ENCODE data around the gene ERG28.

Gene ERG28

DNA sequence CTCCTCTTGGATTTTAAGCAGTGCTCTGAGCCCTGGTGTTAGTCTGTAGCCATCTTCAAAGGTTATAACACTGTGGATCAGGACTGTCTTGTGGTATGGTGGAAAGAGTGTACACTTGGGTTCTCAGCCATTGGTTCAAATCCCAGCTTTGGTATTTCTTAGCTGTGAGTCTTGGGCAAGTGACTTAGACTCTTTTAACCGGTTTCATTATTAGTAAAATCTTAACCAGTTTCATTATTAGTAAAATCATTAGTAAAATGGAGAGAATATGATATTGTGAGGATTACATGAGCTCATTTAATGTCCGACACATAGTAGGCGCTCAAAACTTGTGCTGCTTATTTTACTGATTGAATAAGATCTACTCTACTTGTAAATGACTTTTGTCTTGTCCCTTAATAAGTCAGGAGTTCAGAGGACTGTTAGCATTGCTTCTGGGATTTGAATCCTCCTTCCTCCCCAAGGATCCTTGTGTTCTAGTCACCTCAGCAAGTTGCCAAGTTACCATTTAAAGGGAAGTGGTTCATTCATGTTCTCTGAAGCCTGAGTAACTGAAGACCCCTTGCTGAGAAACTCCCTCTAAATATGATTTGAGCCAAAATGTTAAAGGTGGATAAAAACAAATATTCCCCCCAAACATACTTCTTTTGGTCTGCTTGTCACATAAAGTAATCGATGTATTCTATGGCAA lies 12.8 kb upstream of the ERG28 start:
- Mint-ChIP-seq H3K27ac (peak overlapping the region; percentile 85), H3K9me3 (no peaks in the 10 kb centered on the region), H3K4me1 (peaks cover 38% of the 10 kb centered on the region), H3K4me3 (peak overlapping the region; percentile 30), H3K36me3 (peaks cover 48% of the 10 kb centered on the region)
- DNase-seq (ENCODE audit: low spot score in 2 of 2) (no peak), ATAC-seq (peak; percentile 94)

DNA sequence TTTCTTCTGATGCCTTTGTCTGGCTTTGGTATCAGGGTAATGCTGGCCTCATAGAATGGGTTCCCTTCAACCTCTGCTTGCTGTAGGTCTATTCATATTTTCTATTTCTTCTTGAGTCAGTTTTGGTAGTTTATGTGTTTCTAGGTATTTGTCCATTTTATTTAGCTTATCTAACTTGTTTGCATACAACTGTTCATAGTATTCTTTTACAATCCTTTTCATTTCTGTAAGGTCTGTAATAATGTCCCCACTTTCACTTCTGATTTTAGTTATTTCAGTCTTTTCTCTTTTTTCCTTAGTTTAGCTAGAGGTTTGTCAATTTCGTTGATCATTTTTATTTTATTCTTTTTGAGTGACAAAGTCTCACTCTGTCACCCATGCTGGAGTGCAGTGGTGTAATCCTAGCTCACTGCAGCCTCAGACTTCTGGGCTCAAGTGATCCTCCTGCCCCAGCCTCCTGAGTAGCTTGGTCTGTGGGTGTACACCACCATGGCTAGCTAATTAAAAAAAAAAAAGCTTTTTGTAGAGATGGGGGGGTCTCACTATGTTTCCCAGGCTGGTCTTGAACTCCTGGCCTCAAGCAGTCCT lies 12.0 kb upstream of the ERG28 start:
- peak overlapping the region; percentile 30 for H3K4me3 Mint-ChIP-seq
- peaks cover 38% of the 10 kb centered on the region for H3K4me1 Mint-ChIP-seq
- H3K36me3 Mint-ChIP-seq = peaks cover 47% of the 10 kb centered on the region
- DNase-seq (ENCODE audit: low spot score in 2 of 2) (no peak), ATAC-seq (peak; percentile 65)
- peak overlapping the region; percentile 85 for H3K27ac Mint-ChIP-seq
- no peaks in the 10 kb centered on the region for H3K9me3 Mint-ChIP-seq

DNA sequence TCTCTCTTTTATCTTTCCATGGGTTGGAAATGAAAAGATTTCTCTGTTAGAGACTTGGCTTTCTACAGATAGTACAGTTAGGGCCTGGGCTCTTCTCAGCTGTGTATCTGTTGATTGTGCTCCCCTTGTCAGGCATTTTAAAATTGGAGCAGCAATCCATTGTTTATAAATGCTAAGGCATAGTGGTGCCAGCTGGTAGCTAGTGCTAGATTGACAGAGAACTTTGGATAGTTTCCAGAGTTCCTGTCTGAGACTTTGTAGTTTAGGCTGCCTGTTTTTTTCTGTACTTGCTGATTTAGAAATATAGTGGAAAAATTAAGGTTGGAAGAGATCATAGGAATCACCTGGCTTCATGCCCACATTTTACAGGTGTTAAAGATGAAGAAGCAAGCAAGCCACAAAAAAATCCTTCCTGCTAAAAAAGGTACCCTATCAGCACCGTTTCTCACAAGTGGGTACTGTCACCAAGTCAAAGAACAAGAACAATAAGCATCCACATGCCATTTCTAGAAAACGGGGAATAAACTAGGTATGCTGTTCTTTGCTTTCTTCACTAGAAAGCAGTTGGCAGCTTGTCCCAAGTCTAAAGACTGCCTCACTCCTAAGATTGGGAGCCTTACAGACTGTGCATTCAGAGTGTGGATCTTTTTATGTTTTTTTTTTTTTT lies 6.6 kb upstream of the ERG28 start:
- no peaks in the 10 kb centered on the region for H3K9me3 Mint-ChIP-seq
- peaks cover 57% of the 10 kb centered on the region for H3K36me3 Mint-ChIP-seq
- no peak overlapping the region for H3K27ac Mint-ChIP-seq
- ATAC-seq (no peak), DNase-seq (ENCODE audit: low spot score in 2 of 2) (no peak)
- H3K4me1 Mint-ChIP-seq = peaks cover 8% of the 10 kb centered on the region
- no peak overlapping the region for H3K4me3 Mint-ChIP-seq

DNA sequence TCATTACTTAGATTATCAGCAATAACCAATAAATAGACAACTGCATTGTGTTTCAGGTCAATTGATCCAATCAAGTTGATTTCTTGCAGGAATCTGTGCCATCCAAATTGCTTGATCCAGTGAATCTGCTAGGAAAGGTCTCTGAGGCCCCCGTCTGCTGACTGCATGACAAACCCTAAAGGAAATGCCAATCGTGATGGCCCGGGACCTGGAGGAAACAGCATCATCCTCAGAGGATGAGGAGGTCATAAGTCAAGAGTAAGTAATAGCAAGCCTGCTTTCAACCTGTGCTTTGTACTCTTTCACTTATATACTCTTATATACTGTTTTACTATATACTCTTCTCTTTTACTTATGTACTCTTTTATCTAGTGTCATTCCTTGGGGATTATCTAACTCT lies 2.3 kb upstream of the ERG28 start:
- H3K27ac Mint-ChIP-seq = no peak overlapping the region
- peaks cover 21% of the 10 kb centered on the region for H3K4me1 Mint-ChIP-seq
- no peak for DNase-seq (ENCODE audit: low spot score in 2 of 2)
- H3K36me3 Mint-ChIP-seq = peaks cover 39% of the 10 kb centered on the region
- no peaks in the 10 kb centered on the region for H3K9me3 Mint-ChIP-seq
- ATAC-seq = no peak
- H3K4me3 Mint-ChIP-seq = peak overlapping the region; percentile 100

DNA sequence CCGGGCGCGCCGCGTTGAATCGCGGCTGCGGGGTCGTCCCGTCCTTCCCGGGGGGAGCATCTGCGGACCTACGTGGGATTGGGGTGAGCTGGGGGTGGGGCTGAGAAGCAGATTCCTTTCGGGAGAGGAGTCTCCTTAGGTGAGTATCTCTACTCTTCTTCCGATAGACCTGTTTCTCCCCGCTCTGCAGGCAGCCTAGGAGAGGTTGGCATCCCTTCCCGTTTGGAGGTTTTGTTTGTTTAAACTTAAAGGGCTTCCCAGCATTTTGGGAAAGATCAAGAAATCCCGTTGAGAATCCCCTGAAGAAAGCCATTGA lies 781 bp upstream of the ERG28 start:
- Mint-ChIP-seq H3K4me3 (peak overlapping the region; percentile 100), H3K4me1 (peaks cover 21% of the 10 kb centered on the region), H3K36me3 (peaks cover 30% of the 10 kb centered on the region), H3K9me3 (no peaks in the 10 kb centered on the region), H3K27ac (peak overlapping the region; percentile 99)
- DNase-seq (ENCODE audit: low spot score in 2 of 2) (no peak), ATAC-seq (no peak)

DNA sequence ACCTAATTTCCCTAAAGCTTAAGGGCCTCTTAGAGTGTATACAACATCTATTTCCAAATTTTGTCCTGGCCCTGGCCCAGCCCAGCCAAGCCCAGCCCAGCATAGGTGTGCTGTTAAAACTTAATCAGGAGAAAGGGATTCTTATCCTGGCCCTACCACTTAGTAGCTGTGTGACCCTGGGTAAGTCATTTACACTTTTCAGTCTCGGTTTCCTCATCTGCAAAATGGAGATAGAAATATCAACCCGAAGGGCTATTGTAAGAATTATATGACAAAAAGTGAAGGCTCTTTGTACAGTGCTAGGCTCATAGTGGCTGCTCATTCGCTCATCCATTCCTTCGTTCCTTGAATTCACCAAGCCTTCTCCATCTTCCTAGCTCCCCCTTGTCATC lies 442 bp downstream of the ERG28 start:
- Mint-ChIP-seq H3K4me3 (peak overlapping the region; percentile 100), H3K27ac (peak overlapping the region; percentile 99), H3K36me3 (peaks cover 32% of the 10 kb centered on the region), H3K9me3 (no peaks in the 10 kb centered on the region), H3K4me1 (peaks cover 21% of the 10 kb centered on the region)
- ATAC-seq (no peak), DNase-seq (ENCODE audit: low spot score in 2 of 2) (no peak)

DNA sequence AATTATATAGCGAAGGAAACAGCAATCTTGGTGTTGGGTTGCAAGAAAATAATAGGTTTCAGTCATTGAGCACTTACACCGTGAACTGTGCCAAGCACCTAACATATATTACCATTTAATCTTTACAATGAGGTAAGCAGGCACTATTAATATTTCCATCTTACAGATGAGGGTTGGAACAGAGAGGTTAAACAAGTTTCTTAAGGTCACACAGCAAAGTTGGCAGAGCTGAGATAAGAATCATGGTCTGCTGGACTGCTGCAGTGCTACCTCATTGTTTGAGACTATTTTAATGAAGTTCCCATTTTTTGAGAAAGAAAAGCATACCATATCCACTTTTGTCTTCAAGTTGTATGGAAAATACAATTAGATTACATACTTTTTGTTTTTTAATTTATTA lies 1.7 kb downstream of the ERG28 start:
- DNase-seq (ENCODE audit: low spot score in 2 of 2) (no peak), ATAC-seq (no peak)
- no peak overlapping the region for H3K4me3 Mint-ChIP-seq
- peaks cover 38% of the 10 kb centered on the region for H3K36me3 Mint-ChIP-seq
- H3K27ac Mint-ChIP-seq = no peak overlapping the region
- H3K9me3 Mint-ChIP-seq = no peaks in the 10 kb centered on the region
- H3K4me1 Mint-ChIP-seq = peaks cover 21% of the 10 kb centered on the region

DNA sequence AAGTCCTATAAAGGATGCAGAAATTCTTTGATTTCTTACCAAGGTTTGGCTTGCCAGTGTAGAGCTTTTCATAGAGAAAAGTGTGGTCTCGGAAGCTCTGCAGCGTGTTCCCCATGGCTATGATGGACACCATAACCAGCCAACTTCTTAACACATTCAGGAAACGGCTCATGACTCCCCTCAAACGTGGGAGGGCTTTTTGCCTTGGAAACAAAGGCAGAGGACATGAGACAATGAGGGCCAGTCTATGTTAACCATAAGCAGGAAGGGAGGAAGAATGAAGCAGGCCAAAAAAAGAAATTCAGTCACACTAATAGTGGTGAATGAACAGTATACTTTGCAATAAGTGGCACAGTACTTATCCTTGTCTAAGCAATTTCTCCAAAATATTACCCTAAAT lies 3.3 kb downstream of the ERG28 start:
- ATAC-seq = no peak
- DNase-seq (ENCODE audit: low spot score in 2 of 2) = no peak
- H3K4me3 Mint-ChIP-seq = no peak overlapping the region
- H3K27ac Mint-ChIP-seq = peak overlapping the region; percentile 16
- no peaks in the 10 kb centered on the region for H3K9me3 Mint-ChIP-seq
- H3K36me3 Mint-ChIP-seq = peaks cover 46% of the 10 kb centered on the region
- H3K4me1 Mint-ChIP-seq = peaks cover 21% of the 10 kb centered on the region

DNA sequence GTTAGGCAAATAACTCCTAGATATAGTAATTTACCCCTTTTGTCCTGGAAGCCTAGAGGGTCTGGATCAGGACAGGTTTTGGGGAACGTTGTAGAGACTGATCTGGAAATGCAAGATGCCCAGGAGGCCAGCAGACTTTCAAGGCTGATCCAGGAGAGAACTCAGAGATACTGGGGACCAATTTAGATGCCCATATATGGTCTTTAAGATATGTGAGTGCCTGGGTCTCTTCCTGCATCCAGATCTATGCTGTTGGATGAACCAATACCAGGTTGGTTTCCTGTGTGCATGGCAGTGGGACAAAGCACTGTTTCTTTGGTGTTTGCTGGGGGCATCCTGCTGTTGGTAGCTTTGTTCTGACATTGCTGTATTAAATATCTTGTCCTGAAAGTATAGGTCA lies 5.4 kb downstream of the ERG28 start:
- DNase-seq (ENCODE audit: low spot score in 2 of 2) (no peak), ATAC-seq (no peak)
- Mint-ChIP-seq H3K27ac (peak overlapping the region; percentile 79), H3K9me3 (no peaks in the 10 kb centered on the region), H3K4me3 (no peak overlapping the region), H3K4me1 (peaks cover 13% of the 10 kb centered on the region), H3K36me3 (peaks cover 56% of the 10 kb centered on the region)

DNA sequence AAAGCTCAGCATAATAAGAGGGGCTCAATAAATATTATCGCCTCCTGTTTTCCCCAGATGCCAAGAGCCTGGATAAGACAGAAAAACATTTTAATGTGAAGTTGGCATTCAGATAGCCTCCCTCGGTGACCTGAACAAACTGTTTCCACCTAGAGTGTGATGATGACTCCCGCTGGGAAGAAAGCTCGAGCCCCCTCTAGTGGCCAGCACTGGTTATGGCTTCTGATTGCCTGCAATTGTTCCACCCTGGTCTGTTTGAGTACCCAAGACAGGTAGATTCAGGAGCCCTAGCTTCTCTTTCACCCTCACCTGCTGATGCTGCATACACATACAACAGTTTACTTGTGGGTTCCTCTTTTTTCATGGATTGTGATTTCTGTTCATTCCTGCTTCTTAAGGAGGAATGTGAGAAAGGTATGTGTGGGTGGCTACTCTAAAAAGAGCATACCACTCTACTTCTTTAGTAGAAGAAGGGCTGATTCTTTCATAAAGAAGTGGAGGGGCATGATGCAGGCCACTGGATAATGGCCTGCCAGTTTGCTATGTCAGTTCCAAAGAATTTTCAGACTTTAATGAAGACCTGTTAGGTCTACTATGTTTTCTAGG lies 6.4 kb downstream of the ERG28 start:
- H3K4me1 Mint-ChIP-seq = peaks cover 6% of the 10 kb centered on the region
- no peaks in the 10 kb centered on the region for H3K9me3 Mint-ChIP-seq
- H3K36me3 Mint-ChIP-seq = peaks cover 65% of the 10 kb centered on the region
- peak overlapping the region; percentile 79 for H3K27ac Mint-ChIP-seq
- ATAC-seq = peak; percentile 86
- H3K4me3 Mint-ChIP-seq = no peak overlapping the region
- DNase-seq (ENCODE audit: low spot score in 2 of 2) = peak; percentile 77 to 90

DNA sequence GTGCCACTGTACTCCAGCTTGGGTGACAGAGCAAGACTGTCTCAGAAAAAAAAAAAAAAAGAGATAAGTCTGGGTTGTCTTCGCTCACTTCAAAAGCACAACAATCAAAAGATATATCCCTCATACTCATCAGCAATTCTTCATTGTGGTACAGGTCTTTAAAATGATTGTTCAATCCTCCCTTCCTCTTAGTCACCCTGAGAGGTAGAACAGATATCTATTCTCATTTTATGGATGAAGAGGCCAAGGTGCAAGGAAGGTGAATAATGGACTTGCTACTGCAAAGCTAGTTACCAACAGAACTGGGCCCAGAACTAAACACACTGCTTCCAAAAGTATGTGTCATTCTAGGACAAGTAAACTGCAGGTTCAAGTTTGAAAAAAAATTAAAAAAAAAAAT lies 7.1 kb downstream of the ERG28 start:
- no peak overlapping the region for H3K27ac Mint-ChIP-seq
- H3K9me3 Mint-ChIP-seq = no peaks in the 10 kb centered on the region
- no peak overlapping the region for H3K4me3 Mint-ChIP-seq
- H3K36me3 Mint-ChIP-seq = peaks cover 72% of the 10 kb centered on the region
- H3K4me1 Mint-ChIP-seq = peaks cover 2% of the 10 kb centered on the region
- no peak for ATAC-seq
- no peak for DNase-seq (ENCODE audit: low spot score in 2 of 2)

DNA sequence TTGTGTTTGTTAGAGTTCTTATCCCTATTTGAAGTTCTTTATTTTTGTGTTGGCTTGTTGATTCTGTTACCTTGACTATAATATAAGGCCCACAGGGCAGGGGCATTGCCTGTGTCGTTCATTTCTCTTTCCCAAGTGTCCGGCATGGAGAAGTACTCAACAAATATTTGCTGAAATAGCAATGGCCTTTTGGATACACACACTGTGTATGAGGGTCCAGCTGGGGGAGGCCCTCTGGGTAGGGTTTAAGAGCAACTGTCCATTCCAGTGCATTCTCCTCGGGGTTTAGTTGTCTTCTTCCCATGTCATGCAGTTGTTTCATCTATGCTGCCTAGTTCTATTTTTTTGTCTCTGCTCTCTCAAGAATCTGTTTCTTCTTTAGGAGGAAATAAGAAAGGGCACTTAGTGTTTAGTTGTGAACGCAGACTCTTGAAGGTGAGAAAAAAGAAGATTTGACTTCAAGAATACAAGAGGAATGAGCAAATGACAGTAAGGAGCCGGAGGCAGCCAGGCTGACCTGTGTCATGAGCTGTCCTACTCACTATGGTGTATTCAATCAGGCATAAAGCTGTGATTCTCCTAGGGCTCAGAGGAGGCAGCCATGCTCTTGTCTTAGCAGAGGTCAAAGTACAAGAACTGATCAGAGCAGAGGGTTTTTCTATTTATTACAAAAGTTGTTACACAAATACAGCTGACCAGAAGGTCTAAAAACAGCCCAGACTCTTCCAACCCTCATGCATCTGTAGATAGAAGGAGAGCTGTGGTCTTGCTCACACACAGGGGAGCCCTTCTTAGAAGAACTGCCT lies 10.2 kb downstream of the ERG28 start:
- no peak for DNase-seq (ENCODE audit: low spot score in 2 of 2)
- no peaks in the 10 kb centered on the region for H3K4me1 Mint-ChIP-seq
- H3K27ac Mint-ChIP-seq = peak overlapping the region; percentile 26
- no peak for ATAC-seq
- H3K4me3 Mint-ChIP-seq = no peak overlapping the region
- peaks cover 79% of the 10 kb centered on the region for H3K36me3 Mint-ChIP-seq
- H3K9me3 Mint-ChIP-seq = no peaks in the 10 kb centered on the region

DNA sequence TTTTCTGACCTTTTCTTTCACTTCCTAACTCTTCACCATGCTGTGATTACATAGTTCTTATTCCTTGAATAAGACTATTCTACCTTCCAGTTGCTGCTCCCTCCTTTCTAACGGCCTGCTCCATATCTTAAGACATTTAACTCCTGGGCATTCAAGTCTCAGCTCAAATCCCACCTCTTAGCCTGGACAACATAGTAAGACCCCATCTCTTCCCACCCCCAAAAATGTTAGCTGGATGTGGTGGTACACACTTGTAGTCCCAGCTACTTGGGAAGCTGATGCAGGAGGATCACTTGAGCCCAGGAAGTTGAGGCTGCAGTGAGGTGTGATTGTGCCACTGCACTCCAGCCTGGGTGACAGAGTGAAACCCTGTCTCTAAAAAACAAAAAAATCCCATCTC lies 10.9 kb downstream of the ERG28 start:
- Mint-ChIP-seq H3K9me3 (no peaks in the 10 kb centered on the region), H3K4me3 (no peak overlapping the region), H3K36me3 (peaks cover 74% of the 10 kb centered on the region), H3K27ac (no peak overlapping the region), H3K4me1 (no peaks in the 10 kb centered on the region)
- DNase-seq (ENCODE audit: low spot score in 2 of 2) = no peak
- ATAC-seq = no peak

DNA sequence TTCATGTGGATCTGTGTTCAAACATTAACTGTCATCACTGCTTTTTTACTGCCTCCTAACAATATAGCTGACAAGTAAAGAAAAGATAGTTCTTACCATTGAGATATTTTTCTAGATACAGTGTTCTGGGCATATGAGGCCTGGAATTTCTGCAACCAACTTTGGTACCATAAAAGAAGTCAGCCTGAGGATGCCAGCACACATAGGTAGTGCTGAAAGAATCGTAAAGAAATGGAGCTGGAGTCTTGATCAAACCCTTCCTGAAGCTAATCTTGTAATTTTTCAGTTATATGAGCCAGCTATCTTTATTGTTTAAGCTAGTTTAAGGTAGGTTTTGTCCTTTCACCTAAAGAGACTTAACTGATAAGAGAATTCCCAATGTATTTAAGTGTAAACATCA lies 11.3 kb downstream of the ERG28 start:
- no peak for DNase-seq (ENCODE audit: low spot score in 2 of 2)
- no peaks in the 10 kb centered on the region for H3K9me3 Mint-ChIP-seq
- H3K27ac Mint-ChIP-seq = no peak overlapping the region
- peaks cover 70% of the 10 kb centered on the region for H3K36me3 Mint-ChIP-seq
- no peaks in the 10 kb centered on the region for H3K4me1 Mint-ChIP-seq
- no peak for ATAC-seq
- H3K4me3 Mint-ChIP-seq = no peak overlapping the region

DNA sequence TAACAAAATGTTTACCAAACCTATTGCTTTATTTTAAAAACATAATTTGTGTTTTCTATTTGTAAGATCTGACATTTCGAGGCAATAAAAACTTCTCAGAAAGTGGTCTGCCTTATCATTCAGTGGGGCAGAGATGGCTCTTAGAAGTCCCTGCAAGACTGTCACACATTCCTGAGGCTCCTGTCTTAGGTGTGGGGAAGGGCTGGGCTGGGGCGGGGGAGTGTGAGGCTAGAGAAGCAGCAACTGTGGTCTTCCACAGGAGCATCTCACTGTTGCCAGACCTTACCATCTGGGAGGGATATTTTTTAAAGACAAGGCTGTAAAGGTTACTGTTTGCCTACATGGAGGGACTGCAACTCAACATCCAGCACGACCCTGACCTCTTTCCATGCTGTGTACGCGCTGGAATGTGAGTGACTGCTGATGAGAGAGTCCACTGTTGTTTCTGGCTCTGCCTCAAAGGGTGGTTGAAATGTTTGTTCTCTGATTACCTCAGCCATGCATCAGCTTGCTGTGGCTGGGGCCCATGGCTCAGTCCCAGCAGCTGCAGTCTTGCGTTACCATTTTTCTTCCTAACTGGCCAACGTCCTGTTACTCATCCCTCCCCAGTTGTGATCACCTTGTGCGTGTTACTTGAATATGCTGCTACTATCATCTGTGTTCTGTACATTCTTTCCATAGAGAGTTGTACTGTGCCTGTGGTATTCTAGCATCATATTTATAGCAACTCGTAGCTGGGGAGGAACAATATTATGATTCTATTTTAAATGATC lies 12.4 kb downstream of the ERG28 start:
- Mint-ChIP-seq H3K4me1 (no peaks in the 10 kb centered on the region), H3K27ac (no peak overlapping the region), H3K4me3 (no peak overlapping the region), H3K9me3 (no peaks in the 10 kb centered on the region), H3K36me3 (peaks cover 68% of the 10 kb centered on the region)
- ATAC-seq (no peak), DNase-seq (ENCODE audit: low spot score in 2 of 2) (no peak)

Data from stimulated activated effector memory CD8-positive, alpha-beta T cell treated with anti-CD3 and anti-CD28 coated beads, Interleukin-12 subunit alpha, Interleukin-12 subunit beta, amount 100 ng/mL, for 72 hours (primary cell).